SK-N-SH (cell line): Measurements from ENCODE around the gene CARD14. TPM values are rescaled to one million over a fixed set of nuclear protein-coding genes. Genes with fewer than 3 reads are reported as not detected.
A peak's percentile ranks its signal among the peaks of the same experiment; 100 is the strongest.

Experiments used
- CTCF ChIA-PET: fragments of 300-600, 350-600 bp; formaldehyde crosslinking; extraction: SDS; loops from one replicate; lab custom pipeline; 2021; lab: Yijun Ruan, JAX
- POLR2A ChIA-PET: fragments of 350-600 bp; sonication (Branson Sonifier 250); formaldehyde crosslinking; extraction: SDS; loops from one replicate; lab custom pipeline; 2020; ENCODE audit warnings: antibody characterized with exemption, inconsistent platforms; lab: Yijun Ruan, JAX
- DNase-seq: peaks from one replicate; pipeline ENCODE4 v3.0.0; 2012
- H2AFZ ChIP-seq: fragments of 200-600 bp; sonication (generic); 2 replicates; pipeline ENCODE4 v1.8.1; 2016; ENCODE audit warnings: antibody characterized with exemption, mild to moderate bottlenecking, low read depth
- H3F3A ChIP-seq: fragments of 200-600 bp; sonication (generic); replicated peaks from 2 replicates; pipeline ENCODE3; 2016; ENCODE audit warnings: antibody characterized with exemption, mild to moderate bottlenecking; ENCODE audit not compliant: insufficient read depth
- H3K27ac ChIP-seq, 2 experiments: fragments of 200-500 bp in 1 of 2; fragments of 200-600 bp in 1 of 2; sonication (Bioruptor generic) in 1 of 2; sonication (generic), shearing (Covaris generic) in 1 of 2; 2 replicates each; pipeline versions ENCODE4 v1.5.1 to v1.6.1; 2014 to 2016; ENCODE audit warnings: low read depth in 2 of 2, inconsistent platforms in 1 of 2, low read length in 1 of 2, mild to moderate bottlenecking in 1 of 2, mixed read lengths in 1 of 2
- H3K27me3 ChIP-seq: fragments of 200-600 bp; sonication (generic), shearing (Covaris generic); 2 replicates; pipeline ENCODE4 v1.6.1; 2016; ENCODE audit warnings: mixed run types; ENCODE audit not compliant: insufficient read depth
- H3K36me3 ChIP-seq, 2 experiments: fragments of 200-500 bp in 1 of 2; fragments of 200-600 bp in 1 of 2; sonication (Bioruptor generic) in 1 of 2; sonication (generic) in 1 of 2; replicated peaks in 1 of 2; 2 replicates each; pipeline versions ENCODE3 to v1.5.1; 2014 to 2016; ENCODE audit warnings: low read length in 1 of 2, mild to moderate bottlenecking in 1 of 2; ENCODE audit not compliant: insufficient read depth in 2 of 2, control insufficient read depth in 1 of 2
- H3K4me1 ChIP-seq, 2 experiments: fragments of 200-500 bp in 1 of 2; fragments of 200-600 bp in 1 of 2; sonication (Bioruptor generic) in 1 of 2; sonication (generic), shearing (Covaris generic) in 1 of 2; 2 replicates each; pipeline versions ENCODE4 v1.5.1 to v1.6.1; 2014 to 2016; ENCODE audit warnings: low read depth in 1 of 2, low read length in 1 of 2, mixed run types in 1 of 2; ENCODE audit not compliant: insufficient read depth in 2 of 2, control insufficient read depth in 1 of 2
- H3K4me2 ChIP-seq: fragments of 200-600 bp; sonication (generic), shearing (Covaris generic); 2 replicates; pipeline ENCODE4 v1.6.1; 2017; ENCODE audit warnings: mixed run types
- H3K4me3 ChIP-seq, 2 experiments: fragments of 200-500 bp in 1 of 2; fragments of 200-600 bp in 1 of 2; sonication (Bioruptor generic) in 1 of 2; sonication (generic), shearing (Covaris generic) in 1 of 2; 2 replicates each; pipeline versions ENCODE4 v1.5.1 to v1.8.1; 2014 to 2016; ENCODE audit warnings: low read depth in 2 of 2, inconsistent platforms in 1 of 2, low read length in 1 of 2, mild to moderate bottlenecking in 1 of 2, mixed read lengths in 1 of 2, moderate library complexity in 1 of 2
- H3K79me2 ChIP-seq: fragments of 200-600 bp; sonication (generic); 2 replicates; pipeline ENCODE4 v1.8.1; 2017; ENCODE audit warnings: mild to moderate bottlenecking; ENCODE audit not compliant: insufficient read depth
- H3K9ac ChIP-seq: fragments of 200-600 bp; sonication (generic); 2 replicates; pipeline ENCODE4 v1.6.1; 2017; ENCODE audit warnings: mixed run types
- H3K9me2 ChIP-seq: fragments of 200-600 bp; sonication (generic); 2 replicates; pipeline ENCODE4 v1.6.1; 2017; ENCODE audit warnings: mixed run types
- H3K9me3 ChIP-seq: fragments of 200-600 bp; sonication (generic); 2 replicates; pipeline ENCODE4 v1.6.1; 2017; ENCODE audit warnings: mixed run types, mild to moderate bottlenecking, moderate library complexity
- H4K20me1 ChIP-seq: fragments of 200-600 bp; sonication (generic); 2 replicates; pipeline ENCODE4 v1.6.1; 2017; ENCODE audit warnings: mild to moderate bottlenecking, mixed run types; ENCODE audit not compliant: insufficient read depth
- EP300 ChIP-seq, 2 experiments: IDR thresholded peaks; 2 replicates each; pipeline versions ENCODE4 v1.4.0 to v1.6.1; 2012; ENCODE audit warnings: borderline replicate concordance in 1 of 2, low read depth in 1 of 2, low read length in 1 of 2
- EZH2phosphoT487 ChIP-seq: fragments of 200-600 bp; sonication (generic); IDR thresholded peaks from 2 replicates; pipeline ENCODE4 v1.6.1; 2017; ENCODE audit warnings: low read depth, mixed run types, mild to moderate bottlenecking, antibody characterized with exemption, moderate library complexity, borderline replicate concordance
- FOSL2 ChIP-seq: IDR thresholded peaks from 2 replicates; pipeline ENCODE4 v1.4.0; 2012; ENCODE audit warnings: low read depth, mild to moderate bottlenecking, moderate library complexity, borderline replicate concordance
- GATA2 ChIP-seq: sonication (generic); formaldehyde crosslinking; IDR thresholded peaks from 2 replicates; pipeline ENCODE4 v1.5.0; 2020; ENCODE audit warnings: mild to moderate bottlenecking, missing genetic modification reagents
- JUND ChIP-seq: IDR thresholded peaks from 2 replicates; pipeline ENCODE4 v1.4.0; 2012
- POLR2AphosphoS5 ChIP-seq: IDR thresholded peaks from 2 replicates; pipeline ENCODE4 v1.6.1; 2012; ENCODE audit warnings: low read depth, low read length
- RFX5 ChIP-seq: IDR thresholded peaks from 2 replicates; pipeline ENCODE4 v1.6.1; 2012; ENCODE audit warnings: mild to moderate bottlenecking, improper control_type of control experiment, low read length
- SIN3A ChIP-seq: IDR thresholded peaks from 2 replicates; pipeline ENCODE4 v1.6.1; 2012; ENCODE audit warnings: low read depth, mild to moderate bottlenecking, low read length, moderate library complexity, borderline replicate concordance
- SMC3 ChIP-seq: IDR thresholded peaks from 2 replicates; pipeline ENCODE4 v1.6.1; 2012; ENCODE audit warnings: low read depth, low read length, improper control_type of control experiment
- WGBS: methylation state at CpG from one replicate; pipeline ENCODE4 v1.1.6; 2017; ENCODE audit warnings: low lambda C conversion rate; 5-methylcytosine and 5-hydroxymethylcytosine counted together
- polyA plus RNA-seq, 3 experiments: library from polyadenylated mRNA; depleted of rRNA; stranded (reverse); fragments of >200 nt; gene quantifications; 2 replicates each; pipeline ENCODE4 v1.2.3, GENCODE V29; 2012
- TF ChIP-seq, protein P1 (sequence below): fragments of 200-600 bp; sonication (generic); IDR thresholded peaks from 2 replicates; pipeline ENCODE4 v1.6.1; 2017; ENCODE audit warnings: antibody characterized with exemption, mild to moderate bottlenecking, moderate library complexity
- TF ChIP-seq, protein P2 (sequence below): IDR thresholded peaks from 2 replicates; pipeline ENCODE4 v1.4.0; 2012; ENCODE audit warnings: low read depth, borderline replicate concordance
- TF ChIP-seq, protein P3 (sequence below): fragments of 150-350 bp; IDR thresholded peaks from 2 replicates; pipeline ENCODE4 v1.6.1; 2016; ENCODE audit warnings: mild to moderate bottlenecking, low read depth, low read length
- TF ChIP-seq, protein P4 (sequence below): IDR thresholded peaks from 2 replicates; pipeline ENCODE4 v1.4.0; 2012; ENCODE audit warnings: low read depth, borderline replicate concordance

The CARD14 gene
- polyA plus RNA-seq, 1 of the 3 experiments (the other 2 are of a cell fraction): 0.05 TPM

DNA sequence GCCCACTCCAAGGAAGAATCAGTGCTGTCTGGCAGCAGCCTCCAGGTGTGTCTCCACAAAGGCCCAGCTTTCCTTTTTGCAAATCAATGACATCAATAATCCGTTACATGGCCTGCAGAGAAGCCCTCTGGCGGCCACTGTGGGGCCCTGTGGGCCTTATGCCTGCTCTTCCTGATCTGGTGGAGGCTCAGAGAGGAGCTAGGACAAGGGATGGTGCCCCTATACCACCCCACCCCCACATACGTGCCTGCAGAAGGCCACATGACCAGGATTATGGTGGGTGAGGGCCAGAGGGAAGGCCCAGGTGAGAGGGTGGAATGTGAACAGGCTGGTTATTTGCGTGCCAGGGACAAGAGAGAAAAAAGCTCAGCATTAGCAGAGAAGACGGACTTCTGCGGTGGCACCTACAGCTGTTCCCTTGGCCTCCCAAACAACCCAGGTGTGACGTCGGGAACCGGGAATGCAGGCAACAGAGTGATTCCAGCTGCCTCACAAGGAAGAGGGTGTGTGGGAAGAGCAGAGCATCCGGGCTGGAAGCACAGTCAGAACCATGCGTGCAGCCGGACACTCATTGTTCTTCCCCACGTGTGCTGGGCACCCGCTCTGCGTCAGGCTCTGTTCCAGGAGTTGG, 45.4 kb upstream of the CARD14 start:
- Histone ChIP-seq H3K27ac (no peak overlapping the region), H3K4me2 (no peak overlapping the region), H4K20me1 (no peaks in the 10 kb centered on the region), H3K79me2 (no peaks in the 10 kb centered on the region), H3K9me2 (no peaks in the 10 kb centered on the region), H3K4me3 (no peak overlapping the region), H3K9ac (no peak overlapping the region), H3F3A (no peaks in the 10 kb centered on the region), H3K36me3 (no peaks in the 10 kb centered on the region), H3K4me1 (no peaks in the 10 kb centered on the region), H2AFZ (no peak overlapping the region), H3K27me3 (no peaks in the 10 kb centered on the region), H3K9me3 (no peaks in the 10 kb centered on the region)
- ChIA-PET CTCF (interaction anchor here (0.8 to 2.1 kb wide), 5 partner anchors 12 to 119 kb away, joined by 3 to 8 read pairs (median 3); partner anchors contain the start of gene GAA), POLR2A (interaction anchor here (0.8 kb wide), 1 partner anchor 22 kb away, joined by 3 read pairs; no protein-coding TSS in a partner anchor)
- TF ChIP-seq, protein P1, sequence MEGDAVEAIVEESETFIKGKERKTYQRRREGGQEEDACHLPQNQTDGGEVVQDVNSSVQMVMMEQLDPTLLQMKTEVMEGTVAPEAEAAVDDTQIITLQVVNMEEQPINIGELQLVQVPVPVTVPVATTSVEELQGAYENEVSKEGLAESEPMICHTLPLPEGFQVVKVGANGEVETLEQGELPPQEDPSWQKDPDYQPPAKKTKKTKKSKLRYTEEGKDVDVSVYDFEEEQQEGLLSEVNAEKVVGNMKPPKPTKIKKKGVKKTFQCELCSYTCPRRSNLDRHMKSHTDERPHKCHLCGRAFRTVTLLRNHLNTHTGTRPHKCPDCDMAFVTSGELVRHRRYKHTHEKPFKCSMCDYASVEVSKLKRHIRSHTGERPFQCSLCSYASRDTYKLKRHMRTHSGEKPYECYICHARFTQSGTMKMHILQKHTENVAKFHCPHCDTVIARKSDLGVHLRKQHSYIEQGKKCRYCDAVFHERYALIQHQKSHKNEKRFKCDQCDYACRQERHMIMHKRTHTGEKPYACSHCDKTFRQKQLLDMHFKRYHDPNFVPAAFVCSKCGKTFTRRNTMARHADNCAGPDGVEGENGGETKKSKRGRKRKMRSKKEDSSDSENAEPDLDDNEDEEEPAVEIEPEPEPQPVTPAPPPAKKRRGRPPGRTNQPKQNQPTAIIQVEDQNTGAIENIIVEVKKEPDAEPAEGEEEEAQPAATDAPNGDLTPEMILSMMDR: peak; percentile 42
- TF ChIP-seq FOSL2: no peak
- peak; percentile 42 for DNase-seq
- WGBS: 86% methylated on average over 15 of the region's 15 CpGs

DNA sequence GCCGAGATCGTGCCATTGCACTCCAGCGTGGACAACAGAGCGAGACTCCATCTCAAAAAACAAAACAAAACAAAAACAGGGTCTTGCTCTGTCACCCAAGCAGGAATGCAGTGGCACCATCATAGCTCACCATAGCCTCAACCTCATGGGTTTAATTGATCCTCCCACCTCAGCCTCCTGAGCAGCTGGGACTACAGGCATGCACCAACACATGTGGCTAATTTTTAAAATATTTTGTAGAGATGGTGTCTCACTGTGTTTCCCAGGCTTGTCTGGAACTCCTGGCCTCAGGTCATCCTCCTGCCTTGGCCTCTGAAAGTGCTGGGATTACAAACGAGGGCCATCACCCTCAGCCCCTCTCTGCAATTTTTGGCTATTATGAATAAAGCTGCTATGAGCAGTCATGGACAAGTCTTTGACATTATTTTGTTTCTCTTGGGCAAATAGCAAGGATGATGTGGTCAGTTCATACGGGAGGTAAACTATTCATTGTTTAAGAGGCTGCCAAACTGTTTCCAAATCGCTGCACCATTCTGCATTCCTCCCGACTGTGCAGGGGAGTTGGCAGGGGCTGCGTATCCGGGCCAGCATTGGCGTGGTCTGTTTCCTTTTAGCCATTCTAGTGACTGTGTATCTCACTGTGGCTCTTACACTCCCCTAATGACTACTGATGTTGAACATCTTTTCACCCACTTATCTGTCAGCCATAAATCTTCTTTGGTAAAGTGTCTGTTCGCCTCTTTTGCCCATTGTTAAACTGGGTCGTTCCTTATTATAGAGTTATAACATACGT, 44.0 kb upstream of the CARD14 start:
- no peaks in the 10 kb centered on the region for H3K79me2 ChIP-seq
- 0 out of 2 replicates have a peak overlapping the region, but pooled peaks have one; percentile 10 for H2AFZ ChIP-seq
- H3K9me3 ChIP-seq: no peaks in the 10 kb centered on the region
- TF ChIP-seq JUND (no peak), POLR2AphosphoS5 (no peak)
- TF ChIP-seq, protein P2, sequence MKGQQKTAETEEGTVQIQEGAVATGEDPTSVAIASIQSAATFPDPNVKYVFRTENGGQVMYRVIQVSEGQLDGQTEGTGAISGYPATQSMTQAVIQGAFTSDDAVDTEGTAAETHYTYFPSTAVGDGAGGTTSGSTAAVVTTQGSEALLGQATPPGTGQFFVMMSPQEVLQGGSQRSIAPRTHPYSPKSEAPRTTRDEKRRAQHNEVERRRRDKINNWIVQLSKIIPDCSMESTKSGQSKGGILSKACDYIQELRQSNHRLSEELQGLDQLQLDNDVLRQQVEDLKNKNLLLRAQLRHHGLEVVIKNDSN: no peak
- no peaks in the 10 kb centered on the region for H3K36me3 ChIP-seq
- no peaks in the 10 kb centered on the region for H3K4me1 ChIP-seq
- no peaks in the 10 kb centered on the region for H3K9me2 ChIP-seq
- H3K27me3 ChIP-seq: no peaks in the 10 kb centered on the region
- no peak overlapping the region for H3K9ac ChIP-seq
- POLR2A ChIA-PET: interaction anchor here (0.6 kb wide), 1 partner anchor 329 kb away, joined by 4 read pairs; no protein-coding TSS in a partner anchor
- H3K4me2 ChIP-seq: peak overlapping the region; percentile 16; the same call in 1 of the 2 replicates
- no peaks in the 10 kb centered on the region for H4K20me1 ChIP-seq
- no peaks in the 10 kb centered on the region for H3F3A ChIP-seq
- DNase-seq: no peak
- no peak overlapping the region for H3K4me3 ChIP-seq
- WGBS: 49% methylated on average over 14 of the region's 14 CpGs
- no peak overlapping the region; a peak in 1 of 4 replicates for H3K27ac ChIP-seq
- CTCF ChIA-PET: interaction anchor here (1.1 kb wide), 1 partner anchor 11 kb away, joined by 3 read pairs; no protein-coding TSS in a partner anchor

DNA sequence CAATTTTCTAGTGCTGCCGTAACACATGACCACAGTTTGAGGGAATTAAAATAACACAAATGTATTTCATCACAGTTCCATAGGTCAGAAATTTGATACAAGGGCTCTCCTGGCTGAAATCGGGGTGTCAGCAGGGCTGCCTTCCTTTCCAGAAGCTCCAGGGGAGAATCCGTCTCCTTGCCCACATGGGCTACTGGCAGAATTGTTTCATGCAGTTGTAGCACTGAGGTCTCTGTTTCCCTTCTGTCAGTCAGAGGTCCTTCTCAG, 43.4 kb upstream of the CARD14 start:
- Histone ChIP-seq H3K4me1 (no peaks in the 10 kb centered on the region), H3K27me3 (no peaks in the 10 kb centered on the region), H3K9ac (no peak overlapping the region), H3K4me2 (peak overlapping the region; percentile 16; the same call in 1 of the 2 replicates), H3K9me2 (no peaks in the 10 kb centered on the region), H3K79me2 (no peaks in the 10 kb centered on the region), H2AFZ (no peak overlapping the region), H3K27ac (no peak overlapping the region), H3K4me3 (no peak overlapping the region), H3F3A (peaks cover 3% of the 10 kb centered on the region), H3K36me3 (no peaks in the 10 kb centered on the region), H4K20me1 (no peaks in the 10 kb centered on the region), H3K9me3 (no peaks in the 10 kb centered on the region)
- 62% methylated on average over 3 of the region's 3 CpGs for WGBS
- no peak for DNase-seq
- CTCF ChIA-PET: interaction anchor here (1.1 kb wide), 1 partner anchor 12 kb away, joined by 3 read pairs; no protein-coding TSS in a partner anchor
- POLR2A ChIA-PET: no interaction called here
- TF ChIP-seq EZH2phosphoT487 (no peak), GATA2 (CRISPR knock-in tag) (no peak), EP300 (IDR thresholded peaks at IDR 0.05; ENCODE audit: borderline replicate concordance in 1 of 2, low read depth in 1 of 2, low read length in 1 of 2) (no peak), RFX5 (no peak), SIN3A (no peak), JUND (no peak), SMC3 (no peak)
- TF ChIP-seq, protein P3, sequence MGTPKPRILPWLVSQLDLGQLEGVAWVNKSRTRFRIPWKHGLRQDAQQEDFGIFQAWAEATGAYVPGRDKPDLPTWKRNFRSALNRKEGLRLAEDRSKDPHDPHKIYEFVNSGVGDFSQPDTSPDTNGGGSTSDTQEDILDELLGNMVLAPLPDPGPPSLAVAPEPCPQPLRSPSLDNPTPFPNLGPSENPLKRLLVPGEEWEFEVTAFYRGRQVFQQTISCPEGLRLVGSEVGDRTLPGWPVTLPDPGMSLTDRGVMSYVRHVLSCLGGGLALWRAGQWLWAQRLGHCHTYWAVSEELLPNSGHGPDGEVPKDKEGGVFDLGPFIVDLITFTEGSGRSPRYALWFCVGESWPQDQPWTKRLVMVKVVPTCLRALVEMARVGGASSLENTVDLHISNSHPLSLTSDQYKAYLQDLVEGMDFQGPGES: no peak
- TF ChIP-seq, protein P4, sequence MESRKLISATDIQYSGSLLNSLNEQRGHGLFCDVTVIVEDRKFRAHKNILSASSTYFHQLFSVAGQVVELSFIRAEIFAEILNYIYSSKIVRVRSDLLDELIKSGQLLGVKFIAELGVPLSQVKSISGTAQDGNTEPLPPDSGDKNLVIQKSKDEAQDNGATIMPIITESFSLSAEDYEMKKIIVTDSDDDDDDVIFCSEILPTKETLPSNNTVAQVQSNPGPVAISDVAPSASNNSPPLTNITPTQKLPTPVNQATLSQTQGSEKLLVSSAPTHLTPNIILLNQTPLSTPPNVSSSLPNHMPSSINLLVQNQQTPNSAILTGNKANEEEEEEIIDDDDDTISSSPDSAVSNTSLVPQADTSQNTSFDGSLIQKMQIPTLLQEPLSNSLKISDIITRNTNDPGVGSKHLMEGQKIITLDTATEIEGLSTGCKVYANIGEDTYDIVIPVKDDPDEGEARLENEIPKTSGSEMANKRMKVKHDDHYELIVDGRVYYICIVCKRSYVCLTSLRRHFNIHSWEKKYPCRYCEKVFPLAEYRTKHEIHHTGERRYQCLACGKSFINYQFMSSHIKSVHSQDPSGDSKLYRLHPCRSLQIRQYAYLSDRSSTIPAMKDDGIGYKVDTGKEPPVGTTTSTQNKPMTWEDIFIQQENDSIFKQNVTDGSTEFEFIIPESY: no peak
